K562 (cell line): ENCODE measurements around the gene ARNT2. TPM values are rescaled to one million over a fixed set of nuclear protein-coding genes. Genes with fewer than 3 reads are reported as not detected.

Experiments
- ATAC-seq: fragments of 200-7000 bp; cut with Tn5 transposase; 3 replicates; pipeline ENCODE4 v1.9.1; 2020; ENCODE audit warnings: moderate library complexity
- BruUV-seq: library from RNA; stranded (reverse); fragments of 400-500 nt; replicated peaks from 2 replicates; lab custom pipeline; 2021; lab: Mats Ljungman, UMichigan
- CTCF ChIA-PET: fragments of 300-600 bp; formaldehyde crosslinking; extraction: SDS; loops from one replicate; lab custom pipeline; 2021; ENCODE audit warnings: low intra/inter-chr PET ratio; lab: Yijun Ruan, JAX
- POLR2A ChIA-PET: fragments of 300-600, 350-650 bp; sonication (Branson Sonifier 250); formaldehyde crosslinking; extraction: SDS; loops from one replicate; lab custom pipeline; 2021; ENCODE audit warnings: antibody characterized with exemption, inconsistent platforms; lab: Yijun Ruan, JAX
- DNase-seq, 4 experiments: peaks; one replicate each; pipeline versions ENCODE4 v3.0.0 to v3.0.0-alpha.2; 2011 to 2018; ENCODE audit warnings: low spot score in 3 of 4, mixed read lengths in 3 of 4; ENCODE audit errors: extremely low read depth in 1 of 4
- FAIRE-seq: peaks from 2 replicates; lab custom pipeline; 2011; peaks lifted over from hg19 to GRCh38; lab: Jason Lieb, UNC
- H2AFZ ChIP-seq: 2 replicates; pipeline ENCODE4 v1.6.0; 2011; ENCODE audit warnings: low read depth, low read length, control low read depth, inconsistent platforms
- H3K27ac ChIP-seq: fragments of 200-600 bp; 3 replicates; pipeline ENCODE4 v1.8.0; 2011; ENCODE audit warnings: low read depth, mild to moderate bottlenecking, control low read depth, inconsistent platforms, low read length, moderate library complexity, mixed read lengths; ENCODE audit errors: extremely low read depth
- H3K27me3 ChIP-seq, 2 experiments: fragments of 300-600 bp in 1 of 2; 2 replicates in 1 of 2; 3 replicates in 1 of 2; pipeline versions ENCODE4 v1.6.0 to v1.8.0; 2011; ENCODE audit warnings: inconsistent platforms in 2 of 2, low read length in 2 of 2, mild to moderate bottlenecking in 1 of 2, mixed read lengths in 1 of 2, moderate library complexity in 1 of 2; ENCODE audit not compliant: control insufficient read depth in 2 of 2, insufficient read depth in 2 of 2
- H3K36me3 ChIP-seq: fragments of 300-600 bp; 3 replicates; pipeline ENCODE4 v1.8.0; 2011; ENCODE audit warnings: mild to moderate bottlenecking, low read length, inconsistent platforms; ENCODE audit not compliant: control insufficient read depth, insufficient read depth
- H3K4me1 ChIP-seq, 2 experiments: fragments of 200-600 bp in 1 of 2; replicated peaks in 1 of 2; 2 replicates in 1 of 2; 3 replicates in 1 of 2; pipeline versions ENCODE4 v1.5.1 to v1.8.0; 2011; ENCODE audit warnings: inconsistent platforms in 2 of 2, low read length in 2 of 2, mild to moderate bottlenecking in 1 of 2, mixed read lengths in 1 of 2, moderate library complexity in 1 of 2; ENCODE audit not compliant: control insufficient read depth in 2 of 2, insufficient read depth in 2 of 2
- H3K4me2 ChIP-seq: 2 replicates; pipeline ENCODE4 v1.6.1; 2011; ENCODE audit warnings: low read length, control low read depth, inconsistent platforms, mixed read lengths; ENCODE audit not compliant: insufficient read depth
- H3K4me3 ChIP-seq: fragments of 200-600 bp; sonication (generic), shearing (Covaris generic); 2 replicates; pipeline ENCODE4 v1.5.1; 2016; ENCODE audit warnings: control low read depth, inconsistent platforms
- H3K79me2 ChIP-seq: fragments of 200-600 bp; 3 replicates; pipeline ENCODE4 v1.8.0; 2011; ENCODE audit warnings: low read length, inconsistent platforms; ENCODE audit not compliant: control insufficient read depth, insufficient read depth
- H3K9ac ChIP-seq, 2 experiments: 2 replicates each; pipeline versions ENCODE4 v1.6.0 to v1.6.1; 2011; ENCODE audit warnings: low read depth in 2 of 2, low read length in 2 of 2, control low read depth in 1 of 2, inconsistent platforms in 1 of 2, mild to moderate bottlenecking in 1 of 2, mixed read lengths in 1 of 2; ENCODE audit not compliant: insufficient read depth in 1 of 2
- H3K9me1 ChIP-seq: one replicate; pipeline ENCODE4 v1.6.0; 2011; ENCODE audit warnings: inconsistent platforms, mild to moderate bottlenecking, low read length, moderate library complexity; ENCODE audit not compliant: control insufficient read depth, insufficient read depth
- H3K9me3 ChIP-seq: replicated peaks from 2 replicates; pipeline ENCODE4 v1.5.1; 2011; ENCODE audit warnings: low read depth, low read length, inconsistent platforms; ENCODE audit not compliant: control insufficient read depth, insufficient read depth
- H4K20me1 ChIP-seq: replicated peaks from 2 replicates; pipeline ENCODE4 v1.6.1; 2011; ENCODE audit warnings: low read length, inconsistent platforms, mixed read lengths; ENCODE audit not compliant: control insufficient read depth, insufficient read depth
- ELF1 ChIP-seq: fragments of 200-800 bp; sonication (Bioruptor generic); IDR thresholded peaks from 2 replicates; pipeline ENCODE4 v1.6.1; 2016; ENCODE audit warnings: missing genetic modification characterization, missing compliant biosample characterization
- ELK1 ChIP-seq: sonication (generic); formaldehyde crosslinking; IDR thresholded peaks from 2 replicates; pipeline ENCODE4 v1.8.1; 2022; ENCODE audit warnings: missing genetic modification reagents
- ERF ChIP-seq: fragments of 450-650 bp; formaldehyde crosslinking; IDR thresholded peaks from 2 replicates; pipeline ENCODE4 v1.4.0; 2020; ENCODE audit warnings: mild to moderate bottlenecking, mixed read lengths
- IRF9 ChIP-seq: fragments of 450-650 bp; IDR thresholded peaks from 2 replicates; pipeline ENCODE4 v1.6.1; 2016; ENCODE audit warnings: missing biosample characterization, missing genetic modification characterization
- LEF1 ChIP-seq: fragments of 450-650 bp; IDR thresholded peaks from 2 replicates; pipeline ENCODE4 v1.6.1; 2016; ENCODE audit warnings: mild to moderate bottlenecking
- NFE2 ChIP-seq: IDR thresholded peaks from 2 replicates; pipeline ENCODE4 v1.6.1; 2014; ENCODE audit warnings: antibody characterized with exemption, low read depth
- NUFIP1 ChIP-seq: fragments of 450-650 bp; IDR thresholded peaks from 2 replicates; pipeline ENCODE4 v1.6.1; 2018; ENCODE audit not compliant: partially characterized antibody
- PRPF4 ChIP-seq: fragments of 200-400 bp; formaldehyde crosslinking; IDR thresholded peaks from one replicate; pipeline ENCODE4 v1.6.1; 2017; ENCODE audit warnings: low read length, low read depth, mild to moderate bottlenecking; ENCODE audit not compliant: insufficient read depth, poor library complexity, severe bottlenecking
- SIRT6 ChIP-seq: IDR thresholded peaks from one replicate; pipeline ENCODE4 v1.6.1; 2012; ENCODE audit warnings: low read depth, mild to moderate bottlenecking, control low read depth, inconsistent platforms, low read length, moderate library complexity
- SMARCA5 ChIP-seq: fragments of 450-650 bp; IDR thresholded peaks from 2 replicates; pipeline ENCODE4 v1.6.1; 2016
- SNIP1 ChIP-seq: fragments of 450-650 bp; IDR thresholded peaks from 2 replicates; pipeline ENCODE4 v1.7.1; 2017; ENCODE audit warnings: low read depth, mild to moderate bottlenecking
- STAT5B ChIP-seq: fragments of 250-450 bp; sonication (Bioruptor Pico); IDR thresholded peaks from 2 replicates; pipeline ENCODE4 v1.8.0; 2021; ENCODE audit warnings: mild to moderate bottlenecking, inconsistent platforms
- TARDBP ChIP-seq: fragments of 450-650 bp; IDR thresholded peaks from 2 replicates; pipeline ENCODE4 v1.6.1; 2016
- TRIM28 ChIP-seq: fragments of 450-650 bp; IDR thresholded peaks from 2 replicates; pipeline ENCODE4 v1.6.1; 2017
- ZBTB17 ChIP-seq: fragments of 450-650 bp; formaldehyde crosslinking; IDR thresholded peaks from 2 replicates; pipeline ENCODE4 v1.4.0; 2020; ENCODE audit warnings: mild to moderate bottlenecking
- ZFX ChIP-seq: sonication (generic); formaldehyde crosslinking; IDR thresholded peaks from 2 replicates; pipeline ENCODE4 v1.8.0; 2022; ENCODE audit warnings: mild to moderate bottlenecking, missing genetic modification reagents, moderate library complexity
- ZNF23 ChIP-seq: fragments of 250-450 bp; sonication (Bioruptor Pico); IDR thresholded peaks from 2 replicates; pipeline ENCODE4 v1.4.0; 2020; ENCODE audit warnings: mild to moderate bottlenecking
- ZNF324 ChIP-seq: fragments of 250-450 bp; sonication (Bioruptor Pico); IDR thresholded peaks from 2 replicates; pipeline ENCODE4 v1.4.0; 2020; ENCODE audit warnings: mild to moderate bottlenecking
- ZNF511 ChIP-seq: sonication (generic); formaldehyde crosslinking; IDR thresholded peaks from 2 replicates; pipeline ENCODE4 v1.8.0; 2022; ENCODE audit warnings: mild to moderate bottlenecking, missing genetic modification reagents
- ZNF76 ChIP-seq: fragments of 250-450 bp; sonication (Bioruptor Pico); IDR thresholded peaks from 2 replicates; pipeline ENCODE4 v1.4.0; 2020; ENCODE audit warnings: mild to moderate bottlenecking, moderate library complexity, borderline replicate concordance
- WGBS: fragments of 100-300 bp; shearing (Covaris generic); methylation state at CpG from one replicate; pipeline ENCODE4 v1.1.6; 2016; ENCODE audit warnings: low coverage, mixed read lengths; ENCODE audit not compliant: insufficient coverage; ENCODE audit errors: missing lambda C conversion rate; 5-methylcytosine and 5-hydroxymethylcytosine counted together
- in situ Hi-C: fragments of 300-500 bp; cut with MboI; formaldehyde crosslinking; loops from 4 replicates; pipeline ENCODE4 v1.15.0; 2018; ENCODE audit warnings: inconsistent platforms, mixed read lengths
- intact Hi-C: fragments of 100-400 bp; cut with micrococcal nuclease; formaldehyde crosslinking; loops from 2 replicates; pipeline ENCODE4 v1.14.2; 2022
- polyA plus RNA-seq, 8 experiments: library from polyadenylated mRNA; depleted of rRNA in 4 of 8; stranded (reverse) in 5 of 8; unstranded in 3 of 8; fragments of >200 nt; fragmentation: Nextera tagmentation in 2 of 8; fragmentation: Illumina TruSeq in 1 of 8; extraction: Ambion mirVana in 2 of 8; extraction: Trizol in 1 of 8; gene quantifications; 2 replicates each; pipeline versions ENCODE4 v1.2.1 to v1.2.3, GENCODE V29; 2011 to 2014; ENCODE audit warnings: inconsistent platforms in 1 of 8, missing spikeins in 1 of 8
- total RNA-seq, 7 experiments: library from RNA; depleted of rRNA in 6 of 7; stranded (reverse); fragments of >200 nt in 6 of 7; fragmentation: Illumina TruSeq in 2 of 7; extraction: Trizol in 2 of 7; gene quantifications; 2 replicates each; pipeline versions ENCODE4 v1.2.1 to v1.2.3, GENCODE V29; 2011 to 2021; ENCODE audit warnings: low replicate concordance in 1 of 7

Gene ARNT2
- total and polyA plus RNA-seq, 9 of the 15 experiments (the other 6 are each of a cell fraction or from before 2014, with no cell fraction given) = 0.01 TPM; not detected in 8

- no peak for TF ChIP-seq TARDBP
- TF ChIP-seq ZFX (CRISPR knock-in tag) = no peak
- TF ChIP-seq ELK1 = no peak
- TF ChIP-seq ELF1 (tag) = no peak
Measured at GRCh38 chr15:80403712-80404056, 498 bp upstream of the ARNT2 start (continued).

- Histone ChIP-seq H3K9ac (no peak overlapping the region), H3K27ac (no peak overlapping the region), H3K4me3 (no peak overlapping the region), H2AFZ (no peak overlapping the region), H3K4me1 (peaks cover 0 to 7% of the 10 kb centered on the region in 2 experiments; a peak in 2 of 5 replicates), H3K9me1 (no peaks in the 10 kb centered on the region), H3K9me3 (no peaks in the 10 kb centered on the region), H4K20me1 (no peaks in the 10 kb centered on the region), H3K36me3 (no peaks in the 10 kb centered on the region), H3K79me2 (no peaks in the 10 kb centered on the region), H3K4me2 (no peak overlapping the region), H3K27me3 (peaks cover 16 to 35% of the 10 kb centered on the region in 2 experiments; a peak in 3 of 5 replicates)
- in situ Hi-C loops = no loop called here
- ChIA-PET CTCF (no interaction called here), POLR2A (interaction anchor here (0.7 kb wide), 1 partner anchor 99 kb away, joined by 3 read pairs; no protein-coding TSS in a partner anchor)
- FAIRE-seq (no peak), ATAC-seq (no peak), DNase-seq (no peak)
- 5% methylated on average over 17 of the region's 33 CpGs for WGBS
- intact Hi-C loops = no loop called here
- BruUV-seq = no TSS peak
- TF ChIP-seq TRIM28 (no peak), ERF (CRISPR knock-in tag) (no peak), SNIP1 (no peak), NUFIP1 (no peak), ZNF511 (no peak), ZNF324 (CRISPR knock-in tag) (no peak), PRPF4 (no peak), ZNF23 (CRISPR knock-in tag) (no peak), SMARCA5 (no peak), LEF1 (no peak), IRF9 (tag) (no peak), ZNF76 (CRISPR knock-in tag) (no peak), STAT5B (no peak), ZBTB17 (CRISPR knock-in tag) (no peak), NFE2 (no peak), SIRT6 (no peak)
Measured at GRCh38 chr15:80404761-80405553, 775 bp downstream of the ARNT2 start.
